Activated CD4-positive, alpha-beta T cell treated with anti-CD3 and anti-CD28 coated beads for 4 hours (primary cell): ENCODE results near the gene BBIP1.

Experiments used
- DNase-seq, 2 donors: peaks; one replicate each; pipeline ENCODE4 v3.0.0-alpha.2; 2020

The BBIP1 gene

GRCh38 chr10:110918643-110919348 lies at the start of gene BBIP1:
BBIP1 (minus strand) TSS chr10:110919180; CDS start chr10:110918157, 1,023 bp downstream.
- DNase-seq: no peak

GRCh38 chr10:110967645-110968044 lies 48.7 kb upstream of the BBIP1 start:
- DNase-seq: no peak

- no peak for DNase-seq
Measured at GRCh38 chr10:110967009-110967630, 48.1 kb upstream of the BBIP1 start.

GRCh38 chr10:110966146-110966545 lies 47.2 kb upstream of the BBIP1 start:
- no peak for DNase-seq

GRCh38 chr10:110965216-110965615 lies 46.2 kb upstream of the BBIP1 start:
- no peak for DNase-seq

- DNase-seq: no peak
Measured at GRCh38 chr10:110964681-110965080, 45.7 kb upstream of the BBIP1 start.

GRCh38 chr10:110963162-110963561 lies 44.2 kb upstream of the BBIP1 start:
- DNase-seq: no peak

- no peak for DNase-seq
Measured at GRCh38 chr10:110962443-110962842, 43.5 kb upstream of the BBIP1 start.

GRCh38 chr10:110960333-110960712 lies 41.3 kb upstream of the BBIP1 start:
- DNase-seq: no peak

- no peak for DNase-seq
Measured at GRCh38 chr10:110959379-110960332, 40.7 kb upstream of the BBIP1 start.

GRCh38 chr10:110957606-110958005 lies 38.6 kb upstream of the BBIP1 start:
- no peak for DNase-seq

GRCh38 chr10:110951381-110951780 lies 32.4 kb upstream of the BBIP1 start:
- no peak for DNase-seq

GRCh38 chr10:110947061-110947595 lies 28.1 kb upstream of the BBIP1 start:
- DNase-seq: no peak

GRCh38 chr10:110946496-110946895 lies 27.5 kb upstream of the BBIP1 start:
- no peak for DNase-seq

GRCh38 chr10:110944792-110945396 lies 25.9 kb upstream of the BBIP1 start:
- no peak for DNase-seq

GRCh38 chr10:110939419-110939818 lies 20.4 kb upstream of the BBIP1 start:
- DNase-seq: no peak

- no peak for DNase-seq
Measured at GRCh38 chr10:110936757-110937156, 17.8 kb upstream of the BBIP1 start.

- no peak for DNase-seq
Measured at GRCh38 chr10:110932505-110933180, 13.7 kb upstream of the BBIP1 start.

- DNase-seq: no peak
Measured at GRCh38 chr10:110931769-110932381, 12.9 kb upstream of the BBIP1 start.

GRCh38 chr10:110927461-110927860 lies 8.5 kb upstream of the BBIP1 start:
- DNase-seq: no peak

GRCh38 chr10:110923856-110924493 lies 5.0 kb upstream of the BBIP1 start:
- DNase-seq: no peak
